Activated CD4-positive, alpha-beta T cell treated with anti-CD3 and anti-CD28 coated beads for 36 hours (primary cell): Measurements from ENCODE around the gene TLL2. TPM values are rescaled to one million over a fixed set of nuclear protein-coding genes. Genes with fewer than 3 reads are reported as not detected.
"Not testable (repeated sequence)": the region's sequence is repeated elsewhere in the genome, so short reads cannot be mapped to it uniquely, and the experiment has no call there.

Experiments
- ATAC-seq: fragments of 200-7000 bp; cut with Tn5 transposase; one replicate; pipeline ENCODE4 v1.10.0; 2021; ENCODE audit warnings: mild to moderate bottlenecking, moderate library complexity
- CTCF ChIA-PET: fragments of 350-600 bp; sonication (Branson Sonifier 250); formaldehyde crosslinking; loops from one replicate; lab custom pipeline; 2021; ENCODE audit warnings: antibody characterized with exemption; lab: Charles Lee
- POLR2A ChIA-PET: fragments of 350-600 bp; sonication (Branson Sonifier 250); formaldehyde crosslinking; loops from one replicate; lab custom pipeline; 2021; ENCODE audit warnings: antibody characterized with exemption, inconsistent platforms; lab: Charles Lee
- DNase-seq: peaks from one replicate; pipeline ENCODE4 v3.0.0-alpha.2; 2020
- H3K27ac Mint-ChIP-seq: one replicate; pipeline ENCODE4 v1.8.0; 2021; ENCODE audit warnings: mixed read lengths
- H3K27me3 Mint-ChIP-seq: one replicate; pipeline ENCODE4 v1.8.0; 2021; ENCODE audit warnings: mixed read lengths
- H3K36me3 Mint-ChIP-seq: one replicate; pipeline ENCODE4 v1.8.0; 2021; ENCODE audit warnings: low read depth, mixed read lengths
- H3K4me1 Mint-ChIP-seq: one replicate; pipeline ENCODE4 v1.8.0; 2021; ENCODE audit warnings: mixed read lengths
- H3K4me3 Mint-ChIP-seq: one replicate; pipeline ENCODE4 v1.8.0; 2021; ENCODE audit warnings: mild to moderate bottlenecking, moderate library complexity, mixed read lengths
- H3K9me3 Mint-ChIP-seq: one replicate; pipeline ENCODE4 v1.8.0; 2021; ENCODE audit warnings: low read depth, mixed read lengths
- intact Hi-C, 2 experiments: fragments of 100-400 bp; cut with DNase I in 1 of 2; cut with micrococcal nuclease in 1 of 2; formaldehyde crosslinking; loops; one replicate each; pipeline versions ENCODE4 v1.14.2 to v1.15.1; 2022 to 2024; cut with DNase I, micrococcal nuclease
- total RNA-seq, 2 experiments: library from RNA; stranded (reverse); gene quantifications; one replicate each; pipeline ENCODE4 v1.2.3, GENCODE V29; 2021

The TLL2 gene
- under 1 TPM in 1 of 2 experiments, not detected in 1; 0.02 TPM for total RNA-seq

DNA sequence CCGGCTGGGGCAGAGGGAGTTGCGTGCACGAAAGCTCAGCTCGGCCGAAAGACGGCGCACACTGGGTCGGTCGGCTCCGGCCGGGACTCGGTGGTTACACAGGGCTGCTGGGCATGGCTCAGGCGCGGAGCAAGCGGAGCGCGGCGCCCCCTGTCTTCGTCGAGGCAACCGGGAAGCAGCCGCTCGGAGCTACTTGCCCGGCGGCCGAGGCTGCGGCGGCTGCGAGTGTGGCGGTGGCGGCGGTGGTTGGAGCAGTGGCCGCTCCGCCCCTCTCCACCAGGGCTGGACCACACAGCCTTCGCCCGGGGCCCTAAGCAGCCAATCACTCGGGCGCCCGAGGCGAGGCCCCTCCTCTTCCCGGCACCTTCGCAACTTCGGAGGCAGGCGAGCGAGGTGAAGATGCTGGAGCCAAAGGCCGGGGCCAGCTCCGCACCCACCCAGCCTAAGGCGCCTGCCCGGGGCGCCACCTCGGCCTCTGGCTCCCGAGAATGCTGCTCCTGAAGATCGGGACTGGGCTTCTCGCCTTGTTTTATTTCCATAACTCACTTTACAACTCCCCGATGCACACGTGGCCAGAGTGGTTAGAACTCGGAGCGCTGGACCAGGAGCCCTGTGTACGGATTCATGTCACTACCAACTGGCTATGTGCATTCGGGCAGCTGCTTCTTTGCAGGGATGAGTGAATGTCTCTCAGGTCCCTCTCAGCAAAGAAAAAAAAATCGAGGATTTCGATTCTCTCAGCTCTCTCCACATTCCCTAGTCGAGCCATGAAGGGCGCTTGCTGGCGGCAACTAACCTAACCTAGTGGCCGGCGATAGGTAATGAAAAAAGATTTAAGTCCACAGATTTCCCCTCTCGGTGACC is at the start of gene TLL2:
TSS of gene TLL2 (minus strand) at position 229 of the 864 bp plus-strand sequence. CDS start 241 bp downstream, outside the sequence.
- Mint-ChIP-seq H3K27me3 (peaks cover 43% of the 10 kb centered on the region), H3K9me3 (no peaks in the 10 kb centered on the region), H3K36me3 (no peaks in the 10 kb centered on the region), H3K4me1 (peaks cover 10% of the 10 kb centered on the region), H3K4me3 (peak within 1 kb of the TSS; percentile 57), H3K27ac (no peak within 1 kb of the TSS)
- intact Hi-C loops: loop anchor here (1.0 to 2.0 kb wide), 3 partner anchors 73 to 139 kb away; partner anchors contain the start of gene TM9SF3 (in 1 of the 2)
- ChIA-PET POLR2A (interaction anchor here (0.5 to 0.7 kb wide), 2 partner anchors 67 to 173 kb away, joined by 3 read pairs; no protein-coding TSS in a partner anchor), CTCF (interaction anchor here (0.6 to 2.3 kb wide), 17 partner anchors 12 to 511 kb away, joined by 3 to 8 read pairs (median 4); no protein-coding TSS in a partner anchor)
- DNase-seq (peak; percentile 80), ATAC-seq (peak; percentile 87)

DNA sequence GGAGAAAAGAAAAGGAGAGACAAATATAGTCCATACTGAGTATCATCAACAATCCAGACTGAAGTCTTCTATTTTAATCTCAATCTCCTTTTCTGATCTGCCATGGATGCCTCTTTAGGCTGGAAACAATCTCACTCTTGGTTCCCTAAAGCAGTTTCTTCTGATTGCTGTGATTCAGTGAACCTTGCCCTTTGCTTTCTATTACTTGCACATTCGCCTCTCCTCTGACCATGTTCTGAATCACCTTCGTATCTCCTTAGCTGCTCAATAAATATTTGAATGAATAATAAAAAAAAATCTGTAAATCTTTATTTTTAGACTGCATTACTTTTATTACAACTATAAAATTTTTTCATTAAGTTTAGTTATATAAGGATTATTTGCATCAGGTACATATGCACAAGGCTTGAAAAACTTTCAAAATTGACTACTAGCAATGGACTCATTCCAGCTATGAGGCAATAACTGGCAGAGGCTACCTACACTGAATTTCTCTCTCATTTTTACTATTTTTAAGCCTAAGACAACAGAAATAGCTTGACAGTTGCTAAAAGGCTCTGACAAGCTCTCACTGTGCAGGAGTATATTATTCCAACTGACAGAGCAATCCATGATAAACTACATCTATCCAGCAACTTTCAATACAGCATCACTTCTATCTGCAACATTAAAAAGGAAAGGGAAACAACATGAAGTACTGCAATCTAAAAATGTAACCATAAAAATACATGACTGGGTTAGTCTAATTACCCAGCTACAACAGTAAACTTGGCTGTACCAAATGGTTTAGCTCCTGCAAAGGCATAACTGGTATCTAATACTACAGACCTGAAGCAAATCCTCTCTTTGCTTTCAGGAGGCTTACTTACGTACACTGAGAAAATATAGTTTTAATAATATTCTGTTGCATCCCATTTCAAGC is 47.5 kb upstream of the TLL2 start:
- ChIA-PET CTCF (interaction anchor here (1.0 to 1.2 kb wide), 2 partner anchors 186 to 477 kb away, joined by 4 to 5 read pairs; no protein-coding TSS in a partner anchor), POLR2A (no interaction called here)
- no peak for ATAC-seq

DNA sequence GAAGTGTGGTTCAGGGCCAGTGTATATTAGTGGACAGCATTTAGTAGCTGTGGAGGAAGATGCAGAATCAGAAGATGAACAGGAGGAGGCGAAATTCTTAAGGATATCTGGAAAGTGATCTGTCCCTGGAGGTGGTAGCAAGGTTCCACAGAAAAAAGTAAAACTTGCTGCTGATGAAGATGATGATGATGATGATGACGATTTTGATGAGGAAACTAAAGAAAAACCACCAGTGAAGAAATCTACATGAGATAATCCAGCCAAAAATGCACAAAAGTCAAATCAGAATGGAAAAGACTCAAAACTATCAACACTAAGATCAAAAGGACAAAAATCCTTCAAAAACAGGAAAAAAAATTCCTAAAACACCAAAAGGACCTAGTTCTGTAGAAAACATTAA is 46.8 kb upstream of the TLL2 start:
- ChIA-PET CTCF (no interaction called here), POLR2A (no interaction called here)
- intact Hi-C loops: no loop called here
- DNase-seq (no peak), ATAC-seq (no peak)
- no peak overlapping the region for H3K27ac Mint-ChIP-seq
- H3K36me3 Mint-ChIP-seq: peaks cover 32% of the 10 kb centered on the region
- no peaks in the 10 kb centered on the region for H3K27me3 Mint-ChIP-seq
- no peaks in the 10 kb centered on the region for H3K9me3 Mint-ChIP-seq
- no peak overlapping the region for H3K4me3 Mint-ChIP-seq
- H3K4me1 Mint-ChIP-seq: peaks cover 2% of the 10 kb centered on the region

More for the DNA sequence above, 47.5 kb upstream of the TLL2 start:
- H3K9me3 Mint-ChIP-seq: no peaks in the 10 kb centered on the region
- H3K27me3 Mint-ChIP-seq: no peaks in the 10 kb centered on the region
- DNase-seq: no peak
- H3K36me3 Mint-ChIP-seq: peaks cover 33% of the 10 kb centered on the region
- intact Hi-C loops: no loop called here
- H3K27ac Mint-ChIP-seq: no peak overlapping the region
- peaks cover 8% of the 10 kb centered on the region for H3K4me1 Mint-ChIP-seq
- no peak overlapping the region for H3K4me3 Mint-ChIP-seq

DNA sequence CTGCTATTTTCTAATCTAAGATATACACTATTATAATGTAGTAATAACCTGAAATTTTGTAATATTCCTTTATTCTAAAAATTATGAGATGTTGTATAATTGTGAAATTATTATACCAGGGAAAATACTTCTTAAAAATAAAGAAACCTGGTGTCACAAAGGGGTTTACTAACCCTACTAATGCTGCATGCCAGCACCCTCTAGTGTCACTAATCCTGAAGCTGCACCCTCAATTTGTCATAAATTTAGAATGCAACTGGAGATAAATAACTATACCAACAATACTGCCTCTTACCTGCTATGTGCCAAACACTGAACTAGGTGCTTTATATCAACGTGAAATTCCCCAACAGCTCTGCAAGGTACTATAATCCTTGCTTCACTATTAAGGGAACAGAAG is 42.3 kb upstream of the TLL2 start:
- DNase-seq (no peak), ATAC-seq (no peak)
- ChIA-PET CTCF (interaction anchor here (1.0 to 2.2 kb wide), 2 partner anchors 11 to 42 kb away, joined by 3 to 7 read pairs; no protein-coding TSS in a partner anchor), POLR2A (no interaction called here)
- no peak overlapping the region for H3K27ac Mint-ChIP-seq
- no peaks in the 10 kb centered on the region for H3K27me3 Mint-ChIP-seq
- H3K9me3 Mint-ChIP-seq: no peaks in the 10 kb centered on the region
- intact Hi-C loops: no loop called here
- no peaks in the 10 kb centered on the region for H3K4me1 Mint-ChIP-seq
- H3K4me3 Mint-ChIP-seq: no peak overlapping the region
- peaks cover 25% of the 10 kb centered on the region for H3K36me3 Mint-ChIP-seq

DNA sequence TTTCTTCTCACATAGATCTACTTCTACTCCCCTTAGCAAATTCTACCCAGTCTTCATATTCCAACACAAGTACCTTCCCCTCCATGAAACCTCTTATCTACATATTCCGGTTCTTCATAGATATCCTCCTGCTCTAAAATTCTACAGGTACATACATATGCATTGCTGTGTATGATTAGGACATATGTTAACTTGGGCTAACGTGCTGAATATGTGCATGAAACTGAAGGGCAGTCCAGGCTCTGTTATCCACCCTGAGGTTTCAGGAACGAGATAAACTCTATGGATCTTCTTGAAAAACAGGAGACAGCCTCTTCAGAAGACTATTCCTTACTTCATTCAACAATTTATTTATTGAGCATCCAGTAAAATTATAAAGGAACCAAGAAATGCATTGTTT is 41.6 kb upstream of the TLL2 start:
- intact Hi-C loops: no loop called here
- no peaks in the 10 kb centered on the region for H3K27me3 Mint-ChIP-seq
- H3K4me1 Mint-ChIP-seq: no peaks in the 10 kb centered on the region
- POLR2A ChIA-PET: no interaction called here
- no peak overlapping the region for H3K27ac Mint-ChIP-seq
- CTCF ChIA-PET: interaction anchor here (1.0 to 2.2 kb wide), 2 partner anchors 10 to 41 kb away, joined by 3 to 7 read pairs; no protein-coding TSS in a partner anchor
- no peak for DNase-seq
- no peak for ATAC-seq
- H3K4me3 Mint-ChIP-seq: no peak overlapping the region
- no peaks in the 10 kb centered on the region for H3K9me3 Mint-ChIP-seq
- peaks cover 22% of the 10 kb centered on the region for H3K36me3 Mint-ChIP-seq

DNA sequence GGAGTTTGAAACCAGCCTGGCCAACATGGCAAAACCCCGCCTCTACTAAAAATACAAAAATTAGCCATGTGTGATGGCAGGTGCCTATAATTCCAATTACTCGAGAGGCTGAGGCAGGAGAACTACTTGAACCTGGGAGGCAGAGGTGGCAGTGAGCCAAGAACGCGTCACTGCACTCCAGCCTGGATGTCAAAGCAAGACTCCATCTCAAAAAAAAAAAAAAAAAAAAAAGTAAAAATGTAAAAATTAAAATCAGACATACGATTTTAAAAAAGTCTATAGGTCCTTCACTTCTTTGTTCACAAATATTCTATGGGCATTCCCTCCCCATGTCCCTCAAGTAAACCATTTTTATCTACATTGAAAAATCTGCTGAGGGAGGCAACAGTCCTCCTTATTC is 34.9 kb upstream of the TLL2 start:
- DNase-seq: no peak
- Mint-ChIP-seq H3K4me3 (no peak overlapping the region), H3K4me1 (no peaks in the 10 kb centered on the region), H3K27me3 (no peaks in the 10 kb centered on the region), H3K9me3 (no peaks in the 10 kb centered on the region), H3K27ac (no peak overlapping the region), H3K36me3 (peaks cover 44% of the 10 kb centered on the region)
- CTCF ChIA-PET: no interaction called here
- intact Hi-C loops: no loop called here
- ATAC-seq: no peak
- POLR2A ChIA-PET: no interaction called here

DNA sequence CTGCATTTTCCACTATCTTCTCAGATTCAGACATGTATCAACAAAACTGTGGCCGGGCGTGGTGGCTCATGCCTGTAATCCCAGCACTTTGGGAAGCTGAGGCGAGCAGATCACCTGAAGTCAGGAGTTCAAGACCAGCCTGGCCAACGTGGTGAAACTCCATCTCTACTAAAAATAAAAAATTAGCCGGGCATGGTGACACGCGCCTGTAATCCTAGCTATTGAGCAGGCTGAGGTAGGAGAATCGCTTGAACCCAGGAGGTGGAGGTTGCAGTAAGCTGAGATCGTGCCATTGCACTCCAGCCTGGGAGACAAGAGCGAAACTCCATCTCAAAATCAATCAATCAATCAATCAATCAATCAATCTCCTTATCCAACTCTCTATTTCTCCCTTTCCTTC is 31.8 kb upstream of the TLL2 start:
- H3K27ac Mint-ChIP-seq, H3K9me3 Mint-ChIP-seq, H3K27me3 Mint-ChIP-seq, intact Hi-C loops, DNase-seq, ATAC-seq, H3K4me3 Mint-ChIP-seq, H3K4me1 Mint-ChIP-seq: not testable (repeated sequence)
- H3K36me3 Mint-ChIP-seq: peaks cover 50% of the 10 kb centered on the region
- ChIA-PET CTCF (interaction anchor here (1.2 to 2.0 kb wide), 2 partner anchors 11 to 38 kb away, joined by 3 to 7 read pairs; no protein-coding TSS in a partner anchor), POLR2A (interaction anchor here (0.6 kb wide), 1 partner anchor 42 kb away, joined by 6 read pairs; no protein-coding TSS in a partner anchor)

DNA sequence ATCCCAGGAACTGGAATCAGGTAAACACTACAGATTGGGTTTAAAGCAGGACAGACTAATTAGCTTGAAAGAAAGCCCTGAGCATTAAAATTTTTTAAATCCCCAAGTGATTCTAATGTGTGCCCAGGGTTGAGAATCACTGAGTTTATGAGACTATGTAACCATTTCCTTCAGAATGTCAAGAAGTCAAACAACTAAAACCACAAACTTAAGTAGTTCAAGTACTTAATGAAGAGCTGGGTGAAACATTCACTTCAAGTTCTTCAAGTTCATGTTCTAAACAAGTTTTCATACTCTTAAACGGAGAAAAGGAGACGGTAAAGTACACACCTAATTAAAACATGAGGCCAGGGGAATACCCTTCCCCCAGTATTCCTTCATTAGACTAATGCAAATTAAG is 28.2 kb upstream of the TLL2 start:
- Mint-ChIP-seq H3K27me3 (no peaks in the 10 kb centered on the region), H3K36me3 (peaks cover 50% of the 10 kb centered on the region), H3K4me1 (no peaks in the 10 kb centered on the region), H3K9me3 (no peaks in the 10 kb centered on the region), H3K4me3 (no peak overlapping the region), H3K27ac (no peak overlapping the region)
- ChIA-PET CTCF (interaction anchor here (1.4 kb wide), 1 partner anchor 28 kb away, joined by 5 read pairs; the partner anchor contains the start of gene TLL2), POLR2A (no interaction called here)
- DNase-seq: no peak
- no peak for ATAC-seq
- intact Hi-C loops: no loop called here

DNA sequence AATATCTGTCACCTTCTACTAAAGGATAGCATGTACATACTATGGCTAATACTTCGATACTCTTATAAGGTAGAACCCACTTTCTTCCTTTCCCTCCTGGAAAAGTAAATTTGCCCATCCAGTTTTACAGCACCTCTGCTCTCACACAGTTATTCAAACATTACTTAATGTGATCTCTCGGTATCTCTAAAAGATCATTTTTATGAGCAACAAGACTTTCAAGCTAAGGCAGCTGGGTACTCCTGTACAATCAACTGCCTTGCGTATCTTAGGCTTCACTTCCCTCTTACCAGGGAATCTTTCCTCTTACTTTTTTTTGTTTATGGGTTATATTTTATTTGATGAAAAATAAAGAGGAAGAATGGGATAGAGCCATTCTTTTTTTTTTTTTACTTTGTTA is 26.5 kb upstream of the TLL2 start:
- DNase-seq: no peak
- no peaks in the 10 kb centered on the region for H3K4me1 Mint-ChIP-seq
- CTCF ChIA-PET: no interaction called here
- POLR2A ChIA-PET: no interaction called here
- peaks cover 39% of the 10 kb centered on the region for H3K36me3 Mint-ChIP-seq
- no peak overlapping the region for H3K4me3 Mint-ChIP-seq
- H3K27ac Mint-ChIP-seq: no peak overlapping the region
- no peaks in the 10 kb centered on the region for H3K27me3 Mint-ChIP-seq
- intact Hi-C loops: no loop called here
- H3K9me3 Mint-ChIP-seq: no peaks in the 10 kb centered on the region
- ATAC-seq: no peak

DNA sequence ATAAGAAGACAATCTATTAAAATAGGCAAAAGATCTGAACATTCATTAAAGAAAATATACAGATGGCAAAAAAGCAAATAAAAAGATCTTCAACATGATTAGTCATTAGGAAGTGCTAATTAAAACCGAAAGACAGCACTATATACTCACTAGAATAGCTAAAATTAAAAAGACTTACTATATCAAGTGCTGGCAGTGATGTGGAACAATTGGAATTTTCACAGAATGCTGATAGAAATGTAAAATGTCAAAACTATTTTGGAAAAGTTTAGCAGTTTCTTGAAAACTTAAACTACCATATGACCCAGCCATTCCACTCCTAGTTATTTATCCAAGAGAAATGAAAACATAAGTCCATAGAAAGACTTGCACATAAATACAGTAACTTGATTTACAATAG is 25.0 kb upstream of the TLL2 start:
- H3K36me3 Mint-ChIP-seq: peaks cover 37% of the 10 kb centered on the region
- no peaks in the 10 kb centered on the region for H3K9me3 Mint-ChIP-seq
- H3K27ac Mint-ChIP-seq: no peak overlapping the region
- CTCF ChIA-PET: no interaction called here
- no peaks in the 10 kb centered on the region for H3K4me1 Mint-ChIP-seq
- ATAC-seq: no peak
- no peak for DNase-seq
- POLR2A ChIA-PET: interaction anchor here (0.6 kb wide), 1 partner anchor 138 kb away, joined by 3 read pairs; no protein-coding TSS in a partner anchor
- no peak overlapping the region for H3K4me3 Mint-ChIP-seq
- intact Hi-C loops: no loop called here
- no peaks in the 10 kb centered on the region for H3K27me3 Mint-ChIP-seq

DNA sequence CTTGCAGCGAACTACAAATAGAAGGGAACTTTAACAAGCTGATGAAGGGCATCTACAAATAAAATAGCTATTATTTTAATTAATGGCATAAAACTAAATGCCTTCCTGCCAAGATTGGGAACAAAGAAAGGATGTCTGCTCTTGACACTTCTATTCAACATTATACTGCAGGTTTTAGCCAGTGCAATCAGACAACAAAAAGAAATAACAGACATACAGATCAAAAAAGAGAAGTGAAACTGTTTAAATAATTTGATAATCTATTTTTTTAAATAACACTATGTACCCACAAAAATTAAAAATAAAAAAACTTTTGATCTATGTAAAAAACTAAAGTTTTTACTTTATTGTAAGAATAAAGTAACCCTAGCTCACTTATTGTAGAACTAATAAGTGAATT is 22.4 kb upstream of the TLL2 start:
- H3K9me3 Mint-ChIP-seq: no peaks in the 10 kb centered on the region
- POLR2A ChIA-PET: no interaction called here
- ATAC-seq (no peak), DNase-seq (no peak)
- no peaks in the 10 kb centered on the region for H3K27me3 Mint-ChIP-seq
- peaks cover 33% of the 10 kb centered on the region for H3K36me3 Mint-ChIP-seq
- intact Hi-C loops: no loop called here
- CTCF ChIA-PET: no interaction called here
- H3K4me3 Mint-ChIP-seq: no peak overlapping the region
- H3K4me1 Mint-ChIP-seq: no peaks in the 10 kb centered on the region
- H3K27ac Mint-ChIP-seq: no peak overlapping the region
